Hematopoietic multipotent progenitor cell treated with erythropoietin and hydrocortisone succinate and interleukin-3 and kit ligand, for 6 days (in vitro differentiated cells): ENCODE data around the gene PCBP3.
A peak's percentile ranks its signal among the peaks of the same experiment; 100 is the strongest.
"Not testable (repeated sequence)": the region's sequence is repeated elsewhere in the genome, so short reads cannot be mapped to it uniquely, and the experiment has no call there.

Source experiments
- DNase-seq: peaks from one replicate; pipeline ENCODE4 v3.0.0-alpha.2; 2015

Gene PCBP3

DNA sequence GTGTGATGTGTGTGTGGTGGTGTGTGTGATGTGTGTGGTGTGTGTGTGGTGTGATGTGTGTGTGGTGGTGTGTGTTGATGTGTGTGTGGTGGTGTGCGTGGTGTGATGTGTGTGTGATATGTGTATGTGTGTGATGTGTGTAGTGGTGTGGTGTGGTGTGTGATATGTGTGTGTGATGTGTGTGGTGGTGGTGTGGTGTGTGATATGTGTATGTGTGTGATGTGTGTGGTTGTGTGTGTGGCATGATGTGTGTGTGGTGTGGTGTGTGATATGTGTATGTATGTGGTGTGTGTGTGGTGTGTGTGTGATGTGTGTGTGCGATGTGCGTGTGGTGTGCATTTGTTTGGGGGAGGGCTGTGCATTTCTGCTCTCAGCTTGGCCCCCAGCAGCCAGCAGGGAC lies 7.1 kb upstream of the PCBP3 start:
- no peak for DNase-seq

DNA sequence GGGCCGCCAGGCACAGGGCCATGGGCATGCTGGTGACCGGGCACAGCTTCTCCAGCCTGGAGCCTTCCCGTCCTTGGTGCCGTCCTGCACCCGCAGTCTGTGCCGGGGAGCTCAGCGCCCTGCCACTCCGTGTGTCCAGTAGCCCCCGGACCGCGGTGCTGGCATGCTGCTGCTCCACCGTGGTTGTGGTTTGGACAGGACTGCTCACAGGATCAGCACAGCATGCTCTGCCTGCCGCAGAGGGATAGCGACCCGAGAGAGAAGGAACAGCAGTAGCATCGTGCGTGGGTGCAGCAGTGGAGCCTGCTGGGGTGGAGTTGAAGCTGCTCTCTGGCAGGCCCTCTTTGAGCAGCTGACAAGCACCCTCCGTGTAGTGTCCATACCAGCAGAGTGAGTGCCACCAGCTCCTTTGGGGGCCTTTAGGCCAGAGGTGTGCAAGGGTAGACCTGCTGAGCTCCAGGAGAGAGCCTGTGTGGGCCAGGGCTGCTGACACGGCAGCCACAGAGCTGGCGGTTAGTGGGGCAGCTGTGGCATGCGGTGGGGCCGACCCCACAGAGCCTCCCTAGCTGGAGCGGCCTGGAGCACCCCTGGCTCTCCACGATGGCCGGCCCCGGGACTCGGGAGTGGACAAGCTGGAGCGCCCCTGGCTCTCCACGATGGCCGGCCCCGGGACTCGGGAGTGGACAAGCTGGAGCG lies 6.4 kb upstream of the PCBP3 start:
- DNase-seq = no peak

DNA sequence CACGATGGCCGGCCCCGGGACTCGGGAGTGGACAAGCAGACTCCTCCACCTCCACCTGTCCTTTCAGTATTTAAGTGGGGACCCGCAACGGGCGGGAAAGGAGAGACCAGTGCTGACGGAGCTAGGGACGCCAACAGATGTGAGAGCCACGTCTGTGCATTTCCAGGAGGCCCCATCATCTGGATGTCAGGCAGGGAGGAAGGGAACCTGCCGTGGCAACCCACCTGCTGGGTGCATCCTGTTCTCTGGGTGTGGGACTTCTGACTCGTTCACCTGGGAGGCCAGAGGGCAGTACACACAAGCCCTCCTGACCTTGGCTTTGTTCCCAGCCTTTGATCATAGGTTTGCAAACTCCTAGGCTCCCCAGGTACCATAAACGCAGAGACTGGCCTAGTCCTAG lies 5.6 kb upstream of the PCBP3 start:
- DNase-seq = no peak

DNA sequence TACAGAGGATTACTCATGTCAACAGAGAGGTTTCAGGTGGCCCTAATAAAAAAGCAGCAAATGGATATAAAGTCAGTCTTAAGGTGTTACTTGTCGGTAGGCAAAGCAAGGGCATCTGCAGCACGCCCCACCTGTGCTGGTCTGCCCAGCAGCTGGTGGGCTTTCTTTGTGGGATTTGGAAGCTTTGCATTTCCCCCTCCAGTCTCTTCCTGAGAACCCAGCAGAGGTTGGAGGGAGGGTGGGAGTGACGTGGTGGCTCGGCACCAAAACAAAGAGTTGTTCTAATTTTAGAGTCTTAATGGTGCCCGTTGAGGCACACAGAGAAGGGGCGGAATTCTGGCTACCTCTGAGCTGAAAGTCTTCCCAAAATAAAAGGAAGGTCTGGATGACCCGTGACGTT lies 4.8 kb upstream of the PCBP3 start:
- no peak for DNase-seq

DNA sequence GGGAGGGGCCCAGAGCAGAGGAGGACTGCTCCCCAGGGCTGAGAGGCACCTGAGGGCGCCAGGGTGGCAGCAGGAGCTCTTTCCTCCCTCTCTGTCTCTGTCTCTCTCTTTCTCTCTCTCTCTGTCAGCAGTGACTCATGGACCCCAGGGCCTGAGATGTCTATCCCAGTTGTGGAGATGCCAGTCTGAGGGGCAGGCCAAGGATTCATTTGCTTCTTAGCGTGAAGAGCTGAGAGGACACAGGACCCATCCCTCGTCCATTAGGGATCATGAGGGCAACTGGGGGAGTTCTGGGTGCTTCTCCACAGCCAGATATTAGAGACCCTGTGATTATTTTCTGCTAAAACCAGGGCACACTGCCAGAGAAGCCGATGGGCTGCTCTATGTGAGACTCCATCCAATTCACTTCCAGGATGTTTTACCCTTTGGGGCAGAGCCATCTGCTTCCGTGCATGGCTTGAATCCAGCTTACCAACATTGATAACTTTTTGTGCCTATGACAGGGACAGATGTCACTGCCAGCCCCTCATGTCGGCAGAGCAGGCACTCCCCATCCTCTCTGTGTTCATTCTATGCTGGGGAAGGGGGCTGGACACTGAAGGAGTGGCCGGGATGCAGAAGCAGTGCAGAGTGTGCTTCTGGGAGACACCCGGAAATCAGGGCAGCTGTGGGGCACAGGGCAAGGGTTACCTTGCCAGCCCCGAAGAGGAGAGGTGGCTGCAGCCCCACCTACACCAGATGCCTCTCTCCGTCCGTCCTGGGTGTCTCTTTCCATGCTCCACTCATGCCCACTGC lies 4.1 kb upstream of the PCBP3 start:
- DNase-seq = no peak

DNA sequence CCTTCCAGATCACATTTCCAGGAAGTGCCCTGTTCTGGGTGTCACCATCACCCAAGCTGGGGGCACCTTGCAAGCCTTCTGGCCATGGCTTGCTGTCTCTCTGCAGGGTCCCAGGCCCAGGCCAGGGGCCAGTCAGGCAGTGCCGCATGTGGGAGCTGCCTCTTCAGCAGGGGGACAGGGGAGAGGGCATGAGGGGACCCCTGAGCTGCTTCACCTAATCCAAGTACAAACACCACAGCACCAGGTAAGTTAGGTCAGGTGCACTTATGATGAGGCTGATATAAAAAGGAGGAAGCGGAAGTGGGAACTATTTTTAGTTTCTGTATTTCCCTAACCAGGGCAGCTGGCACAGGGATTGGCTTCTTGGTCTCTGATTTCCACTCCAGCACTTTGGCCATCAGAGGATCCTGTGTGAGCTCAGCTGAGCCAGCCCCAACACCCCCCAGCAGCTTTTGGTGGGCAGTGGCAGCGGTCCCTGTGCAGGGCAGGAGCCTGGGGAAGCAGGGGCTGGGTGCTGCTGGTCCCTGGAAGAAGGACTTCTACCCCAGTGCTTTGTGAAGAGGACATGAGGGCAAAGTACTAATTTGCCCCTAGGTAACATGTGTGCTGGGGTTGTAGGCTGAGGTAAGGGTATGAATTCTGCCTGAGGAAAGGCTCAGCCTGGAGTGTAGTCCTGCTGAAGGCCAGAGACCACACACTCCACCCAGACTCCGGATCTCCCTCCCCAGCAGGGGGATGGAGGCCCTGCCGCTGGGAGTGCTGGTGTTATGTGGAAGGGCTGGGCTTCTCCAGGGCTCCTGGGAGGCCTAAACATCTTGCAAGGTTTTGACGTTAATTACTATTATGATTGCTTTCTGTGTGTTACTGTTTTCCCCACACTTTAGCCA lies 3.3 kb upstream of the PCBP3 start:
- DNase-seq = no peak

DNA sequence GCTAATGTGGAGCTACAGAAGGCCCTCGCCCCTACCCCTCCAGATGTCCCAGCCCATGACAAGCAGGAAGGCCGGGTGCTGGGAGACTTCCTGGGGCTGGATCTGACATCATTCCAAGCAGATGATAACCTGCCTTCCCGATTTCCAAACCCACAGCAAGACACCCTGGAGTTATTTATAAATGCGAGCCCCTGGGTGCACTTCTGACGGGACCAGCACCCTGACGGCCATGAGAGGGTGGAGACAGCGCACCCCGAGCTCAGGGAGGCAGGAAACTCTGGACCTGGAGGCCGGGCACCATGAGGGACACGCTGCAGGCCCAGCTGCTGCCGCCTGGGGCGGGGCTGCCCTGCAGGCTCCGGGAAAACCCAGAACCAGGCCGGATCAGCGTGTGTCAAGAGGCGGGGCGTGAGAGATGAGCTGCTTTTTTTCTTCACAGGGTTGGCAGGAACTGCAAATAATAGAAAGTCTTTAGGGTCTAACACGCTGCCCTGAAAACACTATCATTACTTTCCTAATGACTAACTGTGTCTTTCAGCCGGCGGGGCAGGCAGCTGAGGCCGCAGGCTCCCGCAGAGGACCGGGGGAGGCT lies 2.5 kb upstream of the PCBP3 start:
- DNase-seq = no peak

DNA sequence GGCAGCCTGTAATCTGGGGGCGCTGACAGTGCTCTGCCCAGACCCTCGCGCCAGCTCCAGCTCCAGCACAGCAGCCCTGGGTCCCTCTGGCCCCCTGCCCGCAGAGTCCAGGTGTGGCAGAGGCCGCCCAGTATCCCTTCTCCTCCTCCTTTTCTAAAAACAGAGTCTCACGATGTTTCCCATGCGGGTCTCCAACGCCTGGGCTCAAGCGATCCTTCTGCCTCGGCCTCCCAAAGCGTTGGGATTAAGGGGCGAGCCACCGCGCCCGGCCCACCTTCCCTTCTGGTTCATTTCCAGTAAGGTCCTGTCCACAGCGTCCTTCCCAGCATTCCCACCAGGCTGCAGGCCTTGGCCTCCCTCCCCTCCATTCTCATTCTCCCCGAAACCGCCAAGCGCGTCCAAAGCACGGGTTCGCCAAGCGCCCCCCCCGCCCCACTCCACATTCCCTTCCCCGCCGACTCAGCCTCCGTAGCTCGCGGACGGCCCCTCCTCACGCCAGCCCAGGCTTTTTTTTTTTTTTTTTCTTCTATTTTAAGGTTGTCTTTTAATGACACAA lies 2.0 kb upstream of the PCBP3 start:
- no peak for DNase-seq

DNA sequence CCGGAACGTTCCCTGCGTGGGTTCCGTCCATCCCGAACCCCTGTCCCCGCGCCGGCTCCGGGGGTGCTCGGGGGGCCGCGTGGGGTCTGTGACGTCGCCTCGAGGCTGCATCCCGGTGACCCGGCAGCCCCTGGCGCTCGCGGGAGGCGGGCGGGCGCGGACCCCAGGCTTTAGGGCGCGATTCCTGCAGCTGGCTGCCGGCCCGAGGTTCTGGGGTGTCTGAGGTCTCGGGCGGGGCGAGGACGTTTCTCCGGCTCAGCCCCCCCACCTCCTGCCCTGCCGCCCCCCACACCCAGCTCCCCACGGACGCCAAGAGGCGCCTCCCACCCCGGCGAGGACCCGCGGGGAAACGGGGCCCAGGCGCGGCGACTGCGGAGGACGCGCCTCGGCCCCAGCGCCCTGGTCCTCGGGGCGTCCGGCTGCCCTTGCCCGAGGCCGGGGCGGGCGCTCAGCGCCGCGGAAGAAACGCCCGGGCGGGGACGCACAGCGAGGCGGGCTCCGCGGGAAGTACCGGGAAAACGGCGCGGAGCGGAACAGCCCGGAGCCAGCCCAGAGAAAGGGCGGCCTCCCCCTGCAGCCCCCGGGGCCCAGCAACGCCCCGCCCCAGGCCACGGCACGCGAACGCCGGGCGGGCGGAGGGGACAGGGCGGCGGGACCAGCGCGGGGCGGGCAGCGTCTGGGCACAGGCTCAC lies 1.3 kb upstream of the PCBP3 start:
- no peak for DNase-seq

DNA sequence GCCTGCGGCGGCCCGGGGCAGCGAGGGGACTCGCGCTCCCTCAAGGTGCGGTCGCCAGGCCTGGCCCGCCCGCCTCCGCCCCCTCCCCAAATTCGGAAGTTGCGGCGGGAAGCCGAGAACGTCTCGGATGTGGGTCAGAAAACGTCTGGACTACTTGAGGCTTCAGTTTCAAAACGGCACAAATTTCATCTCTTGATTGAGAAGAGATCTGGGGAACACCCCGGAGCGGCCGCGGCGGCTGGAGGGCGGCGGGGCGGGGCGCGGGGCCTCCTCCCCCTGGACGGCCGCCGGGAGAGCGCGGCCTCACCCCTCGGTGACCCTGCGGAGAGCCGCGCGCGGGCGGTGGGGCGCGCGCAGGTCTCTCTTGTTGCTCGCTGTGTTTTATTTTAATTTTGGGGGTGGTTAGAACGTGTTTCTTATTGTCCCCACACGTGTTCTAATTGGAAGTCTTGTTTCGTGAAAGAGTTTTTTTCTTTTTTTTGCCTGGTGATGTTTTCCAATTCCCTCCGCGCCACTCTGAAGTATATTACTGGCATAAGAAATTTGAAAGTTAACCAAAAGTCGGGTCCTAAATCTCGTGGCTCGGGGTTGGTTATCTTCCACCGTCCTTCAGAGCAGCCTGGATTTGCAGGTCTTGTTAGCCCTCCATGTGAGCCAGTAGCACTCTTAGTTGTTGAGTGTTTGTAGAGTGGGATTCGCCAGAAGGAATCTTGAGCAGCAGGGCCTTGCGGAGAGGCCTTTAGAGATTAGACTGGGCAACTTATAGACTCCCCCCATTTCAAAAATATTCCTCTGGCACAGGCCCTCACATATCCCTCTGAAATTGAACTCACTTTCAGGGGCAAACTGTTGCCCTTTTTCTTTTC lies 749 bp downstream of the PCBP3 start:
- DNase-seq = peak; percentile 47

DNA sequence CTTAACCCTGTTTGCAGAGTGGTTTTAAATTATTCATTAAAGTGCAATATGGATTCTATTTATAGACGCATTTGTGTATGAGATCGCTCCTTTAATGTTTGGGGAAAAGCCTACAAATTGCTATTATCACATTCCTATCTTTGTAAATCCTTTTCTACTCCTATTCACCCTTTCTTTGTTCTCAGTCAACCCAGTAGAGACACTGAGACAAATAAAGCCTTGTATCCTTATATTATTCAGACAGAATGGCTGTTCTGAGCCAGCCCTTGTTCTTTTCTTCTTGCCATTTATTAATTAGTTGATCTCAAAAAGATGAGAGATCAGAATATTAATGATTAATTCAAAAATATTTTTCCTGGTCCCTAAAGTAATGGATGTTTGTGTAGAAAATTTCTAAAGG lies 8.4 kb downstream of the PCBP3 start:
- no peak for DNase-seq

DNA sequence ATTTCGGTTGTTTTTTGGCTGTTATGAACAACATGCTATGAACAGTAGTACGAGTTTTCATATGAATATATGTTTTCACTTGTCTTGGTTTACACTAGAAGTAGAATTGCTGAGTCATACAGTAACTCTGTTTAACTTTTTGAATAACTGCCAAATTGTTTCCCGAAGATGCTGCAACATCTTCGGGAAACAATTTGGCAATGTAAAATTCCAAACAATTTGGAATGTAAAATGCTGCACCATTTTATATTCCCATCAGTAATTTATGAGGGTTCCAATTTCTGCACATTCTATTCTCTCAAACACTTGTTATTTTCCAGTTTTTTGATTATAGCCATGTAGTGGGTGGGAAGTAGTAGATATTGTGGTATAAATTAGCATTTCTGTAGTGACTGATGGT lies 11.6 kb downstream of the PCBP3 start:
- no peak for DNase-seq

DNA sequence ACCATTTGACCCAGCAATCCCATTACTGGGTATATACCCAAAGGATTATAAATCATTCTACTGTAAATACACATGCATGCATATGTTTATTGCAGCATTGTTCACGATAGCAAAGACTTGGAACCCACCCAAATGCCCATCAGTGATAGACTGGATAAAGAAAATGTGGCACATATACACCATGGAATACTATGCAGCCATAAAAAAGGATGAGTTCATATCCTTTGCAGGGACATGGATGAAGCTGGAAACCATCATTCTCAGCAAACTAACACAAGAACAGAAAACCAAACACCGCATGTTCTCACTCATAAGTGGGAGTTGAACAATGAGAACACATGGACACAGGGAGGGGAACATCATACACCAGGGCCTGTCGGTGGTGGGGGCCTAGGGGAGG lies 12.6 kb downstream of the PCBP3 start:
- not testable (repeated sequence) for DNase-seq

DNA sequence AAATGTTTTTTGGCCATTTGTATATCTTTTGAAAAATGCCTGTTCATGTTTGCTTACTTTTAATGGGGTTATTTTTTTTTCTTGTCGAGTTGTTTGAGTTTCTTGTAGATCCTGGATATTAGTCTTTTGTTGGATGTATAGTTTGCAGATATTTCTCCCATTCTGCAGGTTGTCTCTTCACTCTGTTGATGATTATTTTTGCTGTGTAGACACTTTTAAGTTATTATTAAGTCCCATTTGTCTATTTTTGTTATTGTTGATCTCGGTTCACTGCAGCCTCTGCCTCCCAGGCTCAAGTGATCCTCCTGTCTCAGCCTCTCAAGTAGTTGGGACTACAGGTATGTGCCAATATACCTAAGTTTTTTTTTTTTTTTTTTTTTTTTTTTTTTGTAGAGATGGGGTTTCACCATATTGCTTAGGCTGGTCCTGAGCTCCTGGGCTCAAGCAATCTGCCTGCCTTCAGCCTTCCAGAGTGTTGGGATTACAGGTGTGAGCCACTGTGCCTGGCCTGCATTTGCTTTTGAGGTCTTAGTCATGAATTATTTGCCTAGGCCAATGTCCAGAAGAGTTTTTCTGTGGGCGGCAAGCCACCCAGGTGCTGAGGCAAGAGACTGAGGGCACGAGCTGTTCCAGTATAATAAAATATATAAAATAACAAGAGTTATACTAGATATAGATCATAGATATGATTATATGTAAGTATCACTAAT lies 18.5 kb downstream of the PCBP3 start:
- DNase-seq = not testable (repeated sequence)

DNA sequence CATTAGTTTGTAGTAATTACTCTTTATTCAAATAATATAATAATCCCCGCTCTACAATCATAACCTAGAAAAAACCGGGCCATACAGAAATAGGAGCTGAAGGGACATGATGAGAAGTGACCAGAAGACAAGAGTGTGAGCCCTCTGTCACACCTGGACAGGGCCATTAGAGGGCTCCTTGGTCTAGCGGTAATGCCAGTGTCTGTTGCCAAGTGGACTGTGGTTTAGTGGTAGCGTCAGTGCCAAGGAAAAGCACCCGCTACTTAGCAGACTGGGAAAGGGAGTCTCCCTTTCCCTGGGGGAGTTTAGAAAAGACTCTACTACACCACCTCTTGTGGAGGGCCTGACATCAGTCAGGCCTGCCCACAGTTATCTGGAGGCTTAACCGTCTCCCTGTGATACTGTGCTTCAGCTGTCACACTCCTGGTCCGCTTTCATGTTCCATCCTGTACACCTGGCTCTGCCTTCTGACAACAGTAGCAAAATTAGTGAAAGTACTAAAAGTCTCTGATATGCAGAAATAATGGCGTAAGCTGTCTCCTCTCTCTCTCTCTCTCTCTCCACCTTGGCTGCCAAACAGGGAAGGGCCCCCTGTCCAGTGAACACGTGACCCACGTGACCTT lies 19.2 kb downstream of the PCBP3 start:
- not testable (repeated sequence) for DNase-seq

DNA sequence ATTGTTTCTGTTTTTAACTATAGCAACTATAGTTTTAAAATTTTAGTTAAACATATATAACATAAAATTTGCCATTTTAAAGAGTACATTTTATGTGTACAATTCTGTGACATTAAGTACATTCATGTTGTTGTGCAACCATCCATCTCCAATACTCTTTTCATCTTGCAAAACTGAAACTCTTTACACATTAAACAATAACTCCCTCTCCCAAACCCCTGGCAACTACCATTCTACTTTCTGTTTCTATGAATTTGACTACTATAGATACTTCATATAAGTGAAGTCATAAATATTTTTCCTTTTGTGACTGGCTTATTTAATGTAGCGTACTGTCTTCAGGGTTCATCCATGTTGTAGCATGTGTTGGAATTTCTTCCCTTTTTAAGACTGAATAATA lies 25.9 kb downstream of the PCBP3 start:
- DNase-seq = no peak

DNA sequence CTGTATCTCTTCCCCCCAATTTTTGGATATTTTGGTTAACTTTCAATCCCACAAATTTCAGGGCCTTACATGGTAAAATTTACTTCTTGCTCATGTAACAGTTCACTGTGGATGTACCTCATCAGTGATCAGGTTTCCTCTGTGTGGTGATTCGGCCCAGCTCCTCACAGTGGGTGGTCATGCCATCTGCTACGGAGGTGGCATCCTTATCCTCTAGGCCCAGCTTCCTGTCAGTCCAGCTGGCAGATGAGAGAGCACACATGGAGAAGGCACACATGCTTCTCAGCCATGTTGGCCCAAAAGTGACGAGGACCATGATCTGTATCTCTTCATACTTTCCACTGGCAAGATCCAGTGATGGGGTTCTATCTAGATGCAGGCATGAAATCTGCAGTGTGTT lies 27.2 kb downstream of the PCBP3 start:
- DNase-seq = no peak

DNA sequence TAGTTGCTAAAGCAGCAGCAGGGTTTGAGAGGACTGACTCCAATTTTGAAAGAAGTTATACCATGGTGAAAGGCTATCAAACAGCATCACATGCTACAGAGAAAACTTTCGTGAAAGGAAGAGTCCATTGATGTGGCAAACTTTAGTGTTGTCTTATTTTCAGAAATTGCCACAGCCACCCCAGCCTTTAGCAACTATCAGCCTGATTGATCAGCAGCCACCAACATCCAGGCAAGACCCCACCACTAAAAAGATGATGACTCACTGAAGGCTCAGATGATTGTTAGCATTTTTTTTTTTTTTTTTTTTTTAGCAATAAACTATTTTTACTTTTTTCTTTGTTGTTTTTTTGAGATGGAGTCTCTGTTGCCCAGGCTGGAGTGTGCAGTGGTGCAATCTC lies 35.3 kb downstream of the PCBP3 start:
- not testable (repeated sequence) for DNase-seq

DNA sequence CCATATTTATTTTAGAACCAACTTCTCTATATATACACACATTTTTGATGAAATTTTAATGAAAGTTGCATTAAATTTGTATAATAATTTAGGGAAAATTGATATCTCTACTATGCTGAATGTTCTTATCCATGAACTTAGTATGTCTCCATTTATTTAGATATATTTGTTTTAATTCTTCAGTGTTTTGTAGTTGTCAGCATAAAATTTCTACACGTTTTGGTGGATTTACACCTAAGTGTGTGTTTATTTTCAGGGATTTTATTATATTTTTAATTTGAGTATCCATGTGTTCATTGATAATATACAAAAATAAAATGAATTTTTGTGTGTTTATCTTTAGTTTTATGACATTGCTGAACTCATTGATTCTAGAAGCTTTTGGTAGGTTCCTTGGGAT lies 36.7 kb downstream of the PCBP3 start:
- DNase-seq = no peak

DNA sequence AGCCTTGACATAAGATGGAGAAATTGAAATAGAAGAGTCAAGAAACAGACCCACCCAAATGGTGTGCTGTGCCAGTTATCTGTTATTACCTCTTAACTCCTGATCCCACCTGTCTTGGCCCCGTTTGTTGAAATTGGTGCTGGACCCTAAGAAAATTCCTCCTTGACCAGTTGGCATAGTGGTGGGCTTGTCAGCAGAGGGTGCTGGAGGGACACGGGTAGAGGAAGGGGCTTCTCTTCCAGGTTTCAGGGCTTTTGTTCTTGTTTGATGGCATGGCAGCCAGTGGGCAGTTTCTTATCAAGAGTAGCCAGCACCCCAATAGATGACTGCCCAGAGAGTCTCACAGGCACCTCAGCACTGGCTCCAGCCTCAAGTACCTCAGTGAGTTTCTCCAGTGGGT lies 51.6 kb downstream of the PCBP3 start:
- no peak for DNase-seq
